DOHH2 (cell line): Measurements from ENCODE around the gene DPYSL5.

Source experiments
- H3F3A ChIP-seq: fragments of 200-600 bp; sonication (generic), shearing (Covaris generic); 2 replicates; pipeline ENCODE4 v1.6.0; 2016; ENCODE audit warnings: antibody characterized with exemption, mild to moderate bottlenecking; ENCODE audit not compliant: control insufficient read depth, insufficient read depth
- H3K27ac ChIP-seq: fragments of 200-600 bp; sonication (generic); 2 replicates; pipeline ENCODE4 v1.5.1; 2014; ENCODE audit warnings: low read depth, mild to moderate bottlenecking, low read length, moderate library complexity
- H3K27me3 ChIP-seq: fragments of 200-600 bp; sonication (generic); 2 replicates; pipeline ENCODE4 v1.6.1; 2014; ENCODE audit warnings: mild to moderate bottlenecking, low read length, mixed read lengths; ENCODE audit not compliant: control insufficient read depth
- H3K36me3 ChIP-seq: fragments of 200-600 bp; sonication (generic); 2 replicates; pipeline ENCODE4 v1.6.1; 2014; ENCODE audit warnings: mild to moderate bottlenecking, low read length, moderate library complexity, mixed read lengths; ENCODE audit not compliant: control insufficient read depth
- H3K4me1 ChIP-seq: fragments of 200-600 bp; sonication (generic); 2 replicates; pipeline ENCODE4 v1.6.1; 2014; ENCODE audit warnings: mild to moderate bottlenecking, low read length, mixed read lengths; ENCODE audit not compliant: control insufficient read depth
- H3K4me2 ChIP-seq: fragments of 200-600 bp; sonication (generic); 2 replicates; pipeline ENCODE4 v1.6.0; 2014; ENCODE audit warnings: mild to moderate bottlenecking, low read length, moderate library complexity
- H3K4me3 ChIP-seq: fragments of 200-600 bp; sonication (generic); 2 replicates; pipeline ENCODE4 v1.5.1; 2014; ENCODE audit warnings: mild to moderate bottlenecking, low read length, mixed read lengths
- H3K79me2 ChIP-seq: fragments of 200-600 bp; sonication (generic); 2 replicates; pipeline ENCODE4 v1.6.1; 2014; ENCODE audit warnings: mild to moderate bottlenecking, low read length, mixed read lengths; ENCODE audit not compliant: control insufficient read depth
- H3K9me2 ChIP-seq: fragments of 200-600 bp; sonication (generic); replicated peaks from 2 replicates; pipeline ENCODE4 v1.6.1; 2014; ENCODE audit warnings: mild to moderate bottlenecking, low read length, mixed read lengths; ENCODE audit not compliant: control insufficient read depth
- H3K9me3 ChIP-seq: fragments of 200-600 bp; sonication (generic); 2 replicates; pipeline ENCODE4 v1.6.1; 2014; ENCODE audit warnings: antibody characterized with exemption, low read length, mixed read lengths; ENCODE audit not compliant: control insufficient read depth, insufficient read depth
- H4K20me1 ChIP-seq: fragments of 200-600 bp; sonication (generic); 2 replicates; pipeline ENCODE4 v1.6.0; 2014; ENCODE audit warnings: low read depth, mild to moderate bottlenecking, antibody characterized with exemption, low read length, moderate library complexity; ENCODE audit not compliant: control insufficient read depth, insufficient read depth
- EZH2phosphoT487 ChIP-seq: fragments of 200-600 bp; sonication (generic); IDR thresholded peaks from 2 replicates; pipeline ENCODE4 v1.6.1; 2017; ENCODE audit warnings: borderline replicate concordance, mild to moderate bottlenecking, antibody characterized with exemption, low read length, moderate library complexity, mixed read lengths
- TF ChIP-seq, protein P1 (sequence below): fragments of 200-600 bp; sonication (generic); IDR thresholded peaks from one replicate; pipeline ENCODE4 v1.5.1; 2014; ENCODE audit warnings: antibody characterized with exemption, mild to moderate bottlenecking, low read depth, low read length; ENCODE audit not compliant: poor library complexity, severe bottlenecking

DPYSL5 gene

DNA sequence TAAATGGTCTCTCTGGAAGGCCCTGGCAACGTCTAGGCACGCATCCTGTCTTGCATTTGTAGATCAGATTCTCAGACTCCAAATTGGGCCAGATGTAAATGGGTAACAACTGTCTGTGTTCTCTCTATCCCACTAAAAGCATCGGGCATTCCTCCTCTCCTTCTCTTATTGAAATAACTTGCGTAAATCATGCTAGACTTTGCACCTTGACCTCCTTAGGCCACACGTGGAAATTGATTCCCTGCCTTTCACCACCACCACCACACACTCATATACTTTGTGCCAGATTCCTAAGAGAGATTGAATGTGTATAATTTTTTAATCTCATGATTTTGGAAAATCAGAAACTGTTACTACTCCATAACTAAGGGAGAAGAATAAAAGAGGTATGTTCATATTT is 143.8 kb downstream of the DPYSL5 start:
- H3K4me1 ChIP-seq: no peaks in the 10 kb centered on the region
- no peak overlapping the region for H3K4me2 ChIP-seq
- H3K9me2 ChIP-seq: no peaks in the 10 kb centered on the region
- H3K36me3 ChIP-seq: no peaks in the 10 kb centered on the region
- TF ChIP-seq, protein P1, sequence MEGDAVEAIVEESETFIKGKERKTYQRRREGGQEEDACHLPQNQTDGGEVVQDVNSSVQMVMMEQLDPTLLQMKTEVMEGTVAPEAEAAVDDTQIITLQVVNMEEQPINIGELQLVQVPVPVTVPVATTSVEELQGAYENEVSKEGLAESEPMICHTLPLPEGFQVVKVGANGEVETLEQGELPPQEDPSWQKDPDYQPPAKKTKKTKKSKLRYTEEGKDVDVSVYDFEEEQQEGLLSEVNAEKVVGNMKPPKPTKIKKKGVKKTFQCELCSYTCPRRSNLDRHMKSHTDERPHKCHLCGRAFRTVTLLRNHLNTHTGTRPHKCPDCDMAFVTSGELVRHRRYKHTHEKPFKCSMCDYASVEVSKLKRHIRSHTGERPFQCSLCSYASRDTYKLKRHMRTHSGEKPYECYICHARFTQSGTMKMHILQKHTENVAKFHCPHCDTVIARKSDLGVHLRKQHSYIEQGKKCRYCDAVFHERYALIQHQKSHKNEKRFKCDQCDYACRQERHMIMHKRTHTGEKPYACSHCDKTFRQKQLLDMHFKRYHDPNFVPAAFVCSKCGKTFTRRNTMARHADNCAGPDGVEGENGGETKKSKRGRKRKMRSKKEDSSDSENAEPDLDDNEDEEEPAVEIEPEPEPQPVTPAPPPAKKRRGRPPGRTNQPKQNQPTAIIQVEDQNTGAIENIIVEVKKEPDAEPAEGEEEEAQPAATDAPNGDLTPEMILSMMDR: no peak
- TF ChIP-seq EZH2phosphoT487: no peak
- no peaks in the 10 kb centered on the region for H4K20me1 ChIP-seq
- H3K27ac ChIP-seq: no peak overlapping the region
- H3K27me3 ChIP-seq: peaks cover 48% of the 10 kb centered on the region
- H3K79me2 ChIP-seq: no peaks in the 10 kb centered on the region
- H3K4me3 ChIP-seq: no peak overlapping the region
- no peaks in the 10 kb centered on the region for H3F3A ChIP-seq
- H3K9me3 ChIP-seq: no peaks in the 10 kb centered on the region

- TF ChIP-seq, protein P1: no peak
- Histone ChIP-seq H3K79me2 (no peaks in the 10 kb centered on the region), H3K9me2 (no peaks in the 10 kb centered on the region), H3K4me2 (no peak overlapping the region), H4K20me1 (no peaks in the 10 kb centered on the region), H3K36me3 (no peaks in the 10 kb centered on the region), H3F3A (no peaks in the 10 kb centered on the region), H3K27ac (no peak overlapping the region), H3K4me3 (no peak overlapping the region), H3K9me3 (no peaks in the 10 kb centered on the region), H3K27me3 (peaks cover 42% of the 10 kb centered on the region), H3K4me1 (no peaks in the 10 kb centered on the region)
Observed at GRCh38 chr2:26993768-26994167, 145.8 kb downstream of the DPYSL5 start.

DNA sequence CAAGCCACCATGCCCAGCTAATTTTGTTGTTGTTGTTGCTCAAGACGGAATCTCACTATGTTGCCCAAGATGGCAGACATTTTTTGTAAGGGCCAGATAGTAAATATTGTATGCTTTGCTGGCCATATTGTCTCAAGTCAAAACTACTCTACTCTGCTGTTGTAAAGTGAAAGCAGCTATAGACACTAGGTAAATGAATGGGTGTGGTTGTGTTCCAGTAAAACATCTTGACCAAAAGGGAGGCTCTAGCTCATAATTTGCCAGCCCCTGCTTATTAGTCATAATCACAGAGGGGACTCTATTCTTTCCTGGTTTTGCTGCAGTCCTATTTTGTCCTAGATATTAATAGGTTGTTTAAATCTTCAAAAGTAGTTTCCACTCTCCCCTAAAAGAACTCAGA is 147.1 kb downstream of the DPYSL5 start:
- Histone ChIP-seq H4K20me1 (no peaks in the 10 kb centered on the region), H3K27me3 (peaks cover 36% of the 10 kb centered on the region), H3K36me3 (no peaks in the 10 kb centered on the region), H3K9me2 (no peaks in the 10 kb centered on the region), H3K79me2 (no peaks in the 10 kb centered on the region), H3K4me2 (no peak overlapping the region), H3K4me3 (no peak overlapping the region), H3F3A (no peaks in the 10 kb centered on the region), H3K9me3 (no peaks in the 10 kb centered on the region), H3K27ac (no peak overlapping the region), H3K4me1 (no peaks in the 10 kb centered on the region)
- TF ChIP-seq, protein P1: no peak
- no peak for TF ChIP-seq EZH2phosphoT487

- no peak overlapping the region for H3K27ac ChIP-seq
- no peaks in the 10 kb centered on the region for H4K20me1 ChIP-seq
- no peaks in the 10 kb centered on the region for H3K4me1 ChIP-seq
- no peak for TF ChIP-seq EZH2phosphoT487
- TF ChIP-seq, protein P1: no peak
- peaks cover 33% of the 10 kb centered on the region for H3K27me3 ChIP-seq
- H3K79me2 ChIP-seq: no peaks in the 10 kb centered on the region
- H3K4me3 ChIP-seq: no peak overlapping the region
- no peak overlapping the region for H3K4me2 ChIP-seq
- H3F3A ChIP-seq: no peaks in the 10 kb centered on the region
- H3K36me3 ChIP-seq: no peaks in the 10 kb centered on the region
- H3K9me3 ChIP-seq: no peaks in the 10 kb centered on the region
- no peaks in the 10 kb centered on the region for H3K9me2 ChIP-seq
Observed at GRCh38 chr2:26997394-26997793, 149.5 kb downstream of the DPYSL5 start.
